Inferior parietal cortex (tissue), 1 donor: Measurements from ENCODE around the gene CD72.
"Not testable (repeated sequence)": the region's sequence is repeated elsewhere in the genome, so short reads cannot be mapped to it uniquely, and the experiment has no call there.

Source experiments
- DNase-seq: peaks from one replicate; pipeline ENCODE4 v3.0.0-alpha.2; 2016; ENCODE audit errors: extremely low spot score

CD72 gene

GRCh38 chr9:35593581-35593980 lies 24.6 kb downstream of the CD72 start:
- DNase-seq, result no peak

GRCh38 chr9:35588506-35588905 lies 29.7 kb downstream of the CD72 start:
- DNase-seq, result not testable (repeated sequence)

- DNase-seq, result not testable (repeated sequence)
These were observed 33.5 kb downstream of the CD72 start for GRCh38 chr9:35584681-35585080.

GRCh38 chr9:35583521-35583920 lies 34.7 kb downstream of the CD72 start:
- not testable (repeated sequence) for DNase-seq

- not testable (repeated sequence) for DNase-seq
These were observed 38.5 kb downstream of the CD72 start for GRCh38 chr9:35579659-35580227.

- no peak for DNase-seq
These were observed 39.1 kb downstream of the CD72 start for GRCh38 chr9:35579130-35579529.

GRCh38 chr9:35577486-35577885 lies 40.7 kb downstream of the CD72 start:
- no peak for DNase-seq

- no peak for DNase-seq
These were observed 42.7 kb downstream of the CD72 start for GRCh38 chr9:35575478-35575877.

DNA sequence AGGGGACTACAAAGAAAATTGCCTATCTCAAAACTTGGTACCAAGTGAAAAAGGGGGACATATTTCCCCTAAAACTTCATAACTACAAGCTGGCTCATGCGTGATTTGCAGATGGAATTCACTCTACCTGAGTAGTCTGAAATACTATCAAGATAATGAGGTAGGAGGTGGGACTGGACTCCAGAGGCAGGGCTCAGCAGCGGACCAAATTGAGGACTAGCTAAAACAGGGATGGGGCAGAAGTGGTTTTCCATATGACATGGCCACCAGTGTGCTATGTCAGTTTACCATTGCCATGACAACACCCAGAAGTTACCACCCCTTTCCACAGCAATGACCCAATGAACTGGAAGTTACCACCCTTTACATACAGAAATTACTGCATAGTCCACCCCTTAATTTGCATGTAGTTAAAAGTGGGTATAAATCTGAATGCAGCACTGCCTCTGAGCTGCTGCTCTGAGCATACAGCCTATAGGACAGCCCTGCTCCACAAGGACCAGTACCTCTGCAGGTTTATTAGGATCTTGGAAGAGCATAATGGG lies 43.6 kb downstream of the CD72 start:
- DNase-seq, result no peak

- DNase-seq, result no peak
These were observed 47.3 kb downstream of the CD72 start for GRCh38 chr9:35570709-35571504.

- DNase-seq, result no peak
These were observed 49.0 kb downstream of the CD72 start for GRCh38 chr9:35569206-35569605.

DNA sequence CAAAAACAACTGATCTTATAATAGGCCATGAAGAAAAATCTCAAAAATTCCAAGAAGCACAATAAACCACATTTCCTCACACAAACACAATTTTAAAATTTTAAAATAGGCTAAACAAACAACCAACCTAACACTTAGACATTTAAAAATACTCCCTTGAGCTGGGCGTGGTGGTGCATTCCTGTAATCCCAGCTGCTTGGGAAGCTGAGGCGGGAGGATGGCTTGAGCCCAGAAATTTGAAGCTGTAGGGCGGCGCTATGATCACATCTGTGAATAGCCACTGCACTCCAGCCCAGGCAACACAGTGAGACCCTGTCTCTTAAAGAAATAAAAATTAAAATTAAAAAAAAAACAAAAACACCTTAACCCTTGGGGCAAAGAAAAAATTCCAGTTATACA lies 50.0 kb downstream of the CD72 start:
- DNase-seq, result no peak

DNA sequence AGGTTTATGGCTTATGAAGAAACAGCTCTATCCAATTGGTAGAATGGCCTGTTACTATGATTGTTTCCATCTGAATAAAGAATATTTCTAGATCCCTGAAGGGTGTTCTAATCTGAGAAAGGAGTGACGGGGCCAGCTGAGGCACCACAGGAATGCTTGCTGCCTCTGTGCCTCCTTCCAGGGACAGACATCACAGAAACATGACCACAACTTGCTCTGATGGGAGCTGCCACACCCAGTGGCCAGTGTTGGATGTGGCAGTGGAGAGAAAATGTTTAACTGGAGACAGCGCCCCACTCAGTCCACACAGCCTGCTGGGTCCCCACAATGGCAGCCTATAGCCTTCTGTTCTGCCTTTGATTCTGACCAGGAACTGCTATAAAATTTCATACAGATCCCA lies 51.8 kb downstream of the CD72 start:
- no peak for DNase-seq

GRCh38 chr9:35564658-35565061 lies 53.6 kb downstream of the CD72 start:
- DNase-seq, result peak; percentile 29

GRCh38 chr9:35563791-35564197 lies 54.4 kb downstream of the CD72 start:
- no peak for DNase-seq

DNA sequence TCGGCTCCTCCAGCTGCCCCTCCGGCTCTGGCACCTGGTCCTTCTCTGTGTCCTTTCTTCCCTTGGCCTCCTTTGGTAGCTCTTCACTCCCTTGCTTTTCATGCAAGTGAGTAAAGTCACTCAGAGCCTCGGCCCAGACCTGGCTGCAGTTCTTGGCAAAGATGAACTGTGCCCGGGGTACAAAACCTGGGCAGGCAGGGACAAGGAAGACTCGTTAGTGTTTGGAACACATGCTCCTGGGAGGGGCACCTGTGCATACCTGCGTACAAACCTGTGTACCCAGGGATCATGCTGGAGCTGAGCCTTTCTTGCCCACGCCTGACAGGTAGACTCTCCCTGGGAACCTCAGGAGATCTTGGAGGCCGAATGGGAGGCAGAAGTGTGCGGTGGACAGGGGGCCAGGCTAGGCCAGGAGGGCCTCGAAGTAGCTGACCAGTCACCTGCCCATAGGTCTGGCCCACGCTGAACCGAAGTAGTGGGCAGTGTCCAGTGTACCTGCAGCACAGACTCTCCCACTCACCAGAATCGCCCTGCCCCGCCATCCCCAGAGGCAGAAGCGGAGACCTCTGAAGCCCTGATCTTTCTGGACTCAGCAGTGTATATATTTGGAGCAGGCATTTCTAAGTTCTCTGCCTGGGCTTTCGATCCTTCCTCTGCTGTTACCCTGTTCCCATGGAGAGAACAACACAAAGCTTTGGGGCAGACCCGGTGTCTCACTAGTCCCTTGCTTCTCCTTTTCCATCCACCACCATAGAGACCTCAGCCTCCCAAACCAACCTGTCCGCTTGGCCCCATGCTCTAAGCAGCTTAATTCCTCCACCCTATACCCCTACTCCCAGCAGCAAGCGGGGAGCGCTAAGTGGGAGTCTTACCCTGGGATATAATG lies 55.1 kb downstream of the CD72 start:
- DNase-seq, result no peak

GRCh38 chr9:35561468-35562261 lies 56.5 kb downstream of the CD72 start:
- no peak for DNase-seq

DNA sequence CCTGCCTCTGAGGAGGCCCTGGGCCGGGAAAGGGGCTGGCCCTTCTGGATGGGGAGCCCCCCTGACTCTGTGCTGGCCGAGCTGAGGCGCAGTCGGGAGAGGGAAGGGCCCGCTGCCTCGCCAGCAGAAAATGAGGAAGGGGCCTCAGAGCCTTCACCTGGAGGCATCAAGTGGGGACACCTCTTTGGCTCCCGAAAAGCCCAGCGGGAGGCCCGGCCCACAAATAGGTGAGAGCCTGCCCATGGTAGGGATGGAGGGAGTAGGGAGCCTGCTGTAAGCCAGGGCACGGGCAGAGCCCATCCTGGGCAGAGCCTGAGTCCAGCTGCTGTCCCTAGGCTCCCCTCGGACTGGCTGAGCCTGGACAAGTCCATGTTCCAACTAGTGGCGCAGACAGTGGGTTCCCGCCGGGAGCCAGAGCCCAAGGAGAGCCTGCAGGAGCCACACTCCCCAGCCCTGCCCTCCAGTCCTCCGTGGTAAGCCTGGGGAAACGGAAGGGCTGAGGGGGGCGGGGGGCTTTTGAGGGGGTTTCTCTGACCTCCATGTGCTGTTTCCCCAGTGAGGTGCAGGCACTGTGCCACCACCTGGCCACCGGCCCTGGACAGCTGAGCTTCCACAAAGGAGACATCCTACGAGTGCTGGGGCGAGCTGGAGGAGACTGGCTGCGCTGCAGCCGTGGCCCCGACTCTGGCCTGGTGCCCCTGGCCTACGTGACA lies 57.4 kb downstream of the CD72 start:
- no peak for DNase-seq
